NT2/D1 (cell line): Measurements from ENCODE around the gene CTSZ.

Experiments
- SUZ12 ChIP-seq: IDR thresholded peaks from 2 replicates; pipeline ENCODE4 v1.6.1; 2011; ENCODE audit not compliant: insufficient read length, insufficient read depth; ENCODE audit errors: extremely low read depth
- YY1 ChIP-seq: IDR thresholded peaks from 2 replicates; pipeline ENCODE4 v1.6.1; 2011; ENCODE audit not compliant: insufficient read length, insufficient read depth
- ZNF274 ChIP-seq: IDR thresholded peaks from 2 replicates; pipeline ENCODE4 v1.6.1; 2011; ENCODE audit warnings: mild to moderate bottlenecking, low read depth, low read length

GRCh38 chr20:58990651-58991445 lies 16.2 kb downstream of the CTSZ start:
- TF ChIP-seq ZNF274 (no peak), SUZ12 (no peak), YY1 (no peak)
